Cardiac fibroblast (primary cell): Measurements from ENCODE around the gene FRS2.
A peak's percentile ranks its signal among the peaks of the same experiment; 100 is the strongest.

Experiments
- DNase-seq, 2 donors: peaks; one replicate each; pipeline versions ENCODE4 v3.0.0 to v3.0.0-alpha.2; 2010; ENCODE audit warnings: low read depth in 2 of 2
- H3K4me3 ChIP-seq, 2 donors: replicated peaks in 1 of 2; 1 replicate in 1 of 2; 2 replicates in 1 of 2; pipeline ENCODE4 v1.5.1; 2011; ENCODE audit warnings: low read depth in 2 of 2, low read length in 2 of 2, mild to moderate bottlenecking in 2 of 2, moderate library complexity in 1 of 2
- CTCF ChIP-seq: IDR thresholded peaks from one replicate; pipeline ENCODE4 v1.5.1; 2011; ENCODE audit warnings: low read depth, mild to moderate bottlenecking, low read length, inconsistent platforms

Gene FRS2

DNA sequence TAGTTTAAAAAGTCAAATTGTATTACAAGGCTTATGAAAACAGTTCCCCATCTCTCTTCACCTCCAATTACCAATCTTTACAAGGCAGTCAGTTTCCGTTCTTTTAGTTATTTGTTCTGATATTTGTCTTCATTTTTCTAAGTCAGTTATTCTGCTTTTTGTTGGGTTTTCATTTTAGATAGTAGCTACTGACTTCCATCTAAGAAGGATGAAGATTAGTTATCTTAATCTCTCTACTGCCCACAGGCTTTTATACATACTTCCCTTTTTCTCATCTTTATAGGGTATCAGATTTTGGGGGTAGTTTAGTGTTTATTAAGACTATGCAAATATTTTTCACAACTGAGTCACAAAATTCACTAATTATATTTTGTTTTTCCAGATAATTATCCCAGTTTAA, 38.4 kb downstream of the FRS2 start:
- no peak for TF ChIP-seq CTCF
- no peak for DNase-seq

DNA sequence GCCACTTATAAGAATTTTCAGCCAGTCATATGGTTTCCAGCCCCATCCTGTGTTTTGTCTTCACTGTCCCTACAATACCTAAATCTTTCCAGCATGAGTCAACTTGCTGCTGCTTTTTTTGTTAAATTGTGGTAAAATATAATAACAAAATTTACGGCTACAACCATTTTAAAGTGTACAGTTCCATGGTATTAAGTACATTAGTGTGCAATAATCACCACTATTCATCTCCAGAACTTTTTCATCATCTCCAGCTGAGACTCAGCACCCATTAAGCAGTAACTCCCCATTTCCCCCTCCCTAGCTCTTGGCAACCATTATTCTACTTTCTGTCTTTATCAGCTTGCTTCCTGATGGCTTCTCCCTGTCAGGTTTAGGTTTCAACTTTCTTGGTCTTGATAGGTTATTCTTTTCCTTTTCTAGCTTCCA, 39.1 kb downstream of the FRS2 start:
- DNase-seq, result peak; percentile 37 to 57
- H3K4me3 ChIP-seq, result no peak overlapping the region
- no peak for TF ChIP-seq CTCF

More for the DNA sequence above, 38.4 kb downstream of the FRS2 start:
- H3K4me3 ChIP-seq, result no peak overlapping the region

DNA sequence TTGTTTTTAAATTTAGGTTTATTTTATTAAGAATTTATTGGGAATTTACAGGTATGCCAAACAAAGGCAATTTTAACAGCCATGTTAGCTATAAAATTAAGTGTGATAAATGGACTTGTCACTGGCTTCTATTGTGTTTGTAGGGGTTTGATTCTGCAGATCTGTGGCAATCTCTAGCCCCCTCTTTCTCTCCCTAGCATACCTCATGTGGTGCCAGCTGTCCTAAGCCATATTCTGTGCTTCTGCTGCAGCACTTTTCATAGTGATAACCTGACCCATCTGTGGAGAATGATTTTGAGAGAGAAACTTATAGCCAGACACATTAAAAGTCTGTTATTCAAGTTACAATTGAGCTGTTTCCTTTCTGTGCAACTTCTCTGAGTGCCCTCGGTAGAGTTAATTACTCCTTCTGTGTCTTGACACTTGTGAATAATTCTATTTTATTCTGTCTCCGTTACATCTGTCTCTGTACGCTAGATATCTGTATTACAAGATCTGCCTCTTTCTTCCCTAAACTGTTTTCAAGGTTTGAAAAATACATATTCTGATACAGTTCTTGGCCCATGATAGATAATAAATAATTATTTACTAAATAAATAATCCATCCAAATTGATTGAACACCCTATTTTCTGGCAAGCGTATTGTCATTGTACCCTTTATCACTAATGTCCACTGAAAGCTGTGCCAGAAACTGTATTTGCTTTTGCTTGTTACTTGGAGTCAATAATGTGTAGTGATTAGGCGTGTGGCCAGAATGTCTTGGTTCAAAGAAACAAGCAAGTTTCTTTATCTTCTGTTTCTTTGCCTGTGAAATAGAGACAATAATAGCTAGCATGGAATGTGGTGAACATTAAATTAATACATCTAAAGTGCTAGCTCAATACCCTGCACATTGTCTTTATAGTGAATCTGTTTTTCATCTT, 40.0 kb downstream of the FRS2 start:
- no peak for DNase-seq
- TF ChIP-seq CTCF, result no peak
- no peak overlapping the region for H3K4me3 ChIP-seq

GRCh38 chr12:69511016-69511415, 40.8 kb downstream of the FRS2 start:
- H3K4me3 ChIP-seq, result no peak overlapping the region
- no peak for TF ChIP-seq CTCF
- DNase-seq, result no peak

- H3K4me3 ChIP-seq, result no peak overlapping the region
- peak in 1 of 2 donors; percentile 48 for DNase-seq
- no peak for TF ChIP-seq CTCF
Observed at GRCh38 chr12:69511469-69512267, 41.5 kb downstream of the FRS2 start.

DNA sequence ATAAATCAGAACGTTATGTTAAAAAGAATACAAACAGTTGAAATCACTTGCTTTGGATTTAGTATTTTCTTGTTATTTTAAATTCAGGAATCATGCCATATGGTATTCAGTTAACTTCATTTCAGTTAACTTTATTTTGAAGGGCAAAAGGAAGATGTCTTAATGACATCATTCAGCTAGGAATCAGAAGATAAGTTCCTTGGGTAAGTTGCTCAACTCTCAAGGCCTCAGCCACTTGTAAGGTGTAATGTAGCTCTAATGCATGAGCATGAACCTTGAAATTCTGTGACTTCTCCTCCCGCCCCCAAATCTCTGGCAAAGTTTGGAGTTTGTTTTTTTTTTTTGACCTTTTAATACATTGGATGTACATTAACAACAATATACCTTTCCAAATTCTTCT, 42.6 kb downstream of the FRS2 start:
- peak in 1 of 2 donors; percentile 46 for DNase-seq
- TF ChIP-seq CTCF, result no peak
- H3K4me3 ChIP-seq, result no peak overlapping the region
